GM19351 (cell line): Measurements from ENCODE around the gene NCAM2.

Experiments
- ATAC-seq: cut with Tn5 transposase; IDR thresholded peaks from one replicate; pipeline ENCODE4 v1.9.1; 2021; ENCODE audit warnings: mild to moderate bottlenecking, moderate library complexity; ENCODE audit not compliant: unreplicated experiment

NCAM2 gene

GRCh38 chr21:20997636-20998455, at the start of gene NCAM2:
Gene NCAM2, plus strand, starts transcription at chr21:20998409.
- no peak for ATAC-seq

- ATAC-seq: no peak
Measured at GRCh38 chr21:20949884-20950283, 48.3 kb upstream of the NCAM2 start.

DNA sequence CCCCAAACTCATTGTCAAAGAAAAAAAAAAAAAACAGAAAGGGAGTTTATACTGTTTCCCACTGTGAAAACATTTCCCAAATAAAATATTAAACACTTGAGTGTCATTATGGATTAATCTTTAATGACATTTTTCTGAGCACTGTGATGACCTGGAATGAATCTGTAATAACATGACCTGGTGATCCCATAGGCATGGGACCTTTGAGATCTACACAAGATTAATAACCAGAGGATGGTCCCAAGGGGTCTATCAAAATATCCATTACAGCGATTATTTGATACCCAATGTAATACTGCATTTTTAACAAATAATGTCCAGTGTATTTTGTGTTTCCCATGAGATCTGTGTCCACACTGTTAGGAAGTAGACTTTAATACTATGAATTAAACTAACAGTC, 32.4 kb upstream of the NCAM2 start:
- no peak for ATAC-seq

- ATAC-seq: no peak
Measured at GRCh38 chr21:20968391-20968790, 29.8 kb upstream of the NCAM2 start.

DNA sequence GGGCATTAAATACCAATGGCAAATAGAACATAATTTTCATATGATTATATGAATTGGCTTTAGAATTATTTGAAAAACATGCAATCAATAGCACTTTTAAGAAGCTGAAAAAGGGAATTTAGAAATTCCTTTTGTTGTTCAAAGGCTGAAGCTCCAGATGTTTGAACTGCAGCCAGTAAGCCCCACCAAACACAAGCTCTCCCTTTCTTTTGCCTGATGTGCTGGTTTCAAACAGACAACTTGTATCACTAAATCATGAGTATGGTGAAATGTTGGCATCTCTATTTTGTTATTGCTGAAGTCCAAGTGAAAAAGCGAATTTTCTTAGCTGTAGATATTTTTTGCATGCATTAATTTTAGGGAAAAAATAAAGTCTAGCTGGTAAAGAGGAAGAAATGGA, 27.5 kb upstream of the NCAM2 start:
- no peak for ATAC-seq

- no peak for ATAC-seq
Measured at GRCh38 chr21:20971296-20971921, 26.8 kb upstream of the NCAM2 start.

DNA sequence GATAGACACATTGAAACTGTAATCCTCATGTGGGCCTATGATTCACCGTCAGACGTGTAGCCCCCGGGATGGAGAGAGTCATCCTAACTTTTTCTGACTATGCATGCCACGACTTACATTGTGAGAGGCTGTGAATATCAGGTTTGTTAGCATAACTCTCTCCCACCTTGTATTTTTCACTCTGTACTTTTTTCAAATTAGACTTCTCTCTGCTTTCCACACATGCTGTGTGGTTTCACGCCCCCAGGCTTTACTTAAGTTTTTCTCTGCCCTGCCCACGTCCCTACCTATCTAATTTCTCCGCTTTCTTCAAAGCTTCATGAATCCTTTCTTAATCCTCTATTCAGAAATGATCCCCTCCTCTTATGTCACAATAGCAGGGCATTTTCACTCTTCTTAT, 3.4 kb upstream of the NCAM2 start:
- ATAC-seq: no peak

GRCh38 chr21:20996421-20997310, 1.5 kb upstream of the NCAM2 start:
- no peak for ATAC-seq

DNA sequence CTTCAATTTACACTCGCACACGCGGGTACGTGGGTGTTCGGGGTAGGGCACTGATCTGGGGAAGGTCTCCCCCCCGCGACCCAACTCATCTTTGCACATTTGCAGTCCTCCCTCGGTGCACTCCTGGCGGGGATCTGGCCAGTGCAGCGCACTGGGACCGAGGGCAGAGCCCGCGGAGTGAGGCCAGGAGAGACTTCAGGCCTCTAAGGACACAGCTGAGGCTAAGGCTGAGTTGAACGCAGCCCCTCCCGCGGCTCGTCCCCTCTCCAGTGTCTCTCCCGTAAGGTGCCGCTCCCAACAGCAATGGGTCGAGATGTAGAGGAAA, 936 bp upstream of the NCAM2 start:
- ATAC-seq: no peak

DNA sequence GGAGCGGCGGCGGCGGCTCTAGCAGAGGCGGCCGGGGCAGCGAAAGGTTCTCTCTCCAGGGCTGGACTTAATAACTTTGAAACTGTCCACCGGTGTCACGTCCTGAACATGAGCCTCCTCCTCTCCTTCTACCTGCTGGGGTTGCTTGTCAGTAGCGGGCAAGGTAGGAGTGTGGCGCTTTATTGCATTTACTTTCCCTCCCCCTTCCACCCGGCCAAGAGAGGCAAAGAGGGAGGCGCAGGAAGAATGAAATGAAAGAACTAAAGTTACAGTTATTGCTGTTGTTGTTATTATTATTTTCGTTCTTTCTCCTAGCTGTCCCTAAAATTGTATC, 214 bp downstream of the NCAM2 start:
- ATAC-seq: no peak

- no peak for ATAC-seq
Measured at GRCh38 chr21:20998886-20999285, 677 bp downstream of the NCAM2 start.

GRCh38 chr21:20999659-21000058, 1.4 kb downstream of the NCAM2 start:
- ATAC-seq: peak; percentile 66

DNA sequence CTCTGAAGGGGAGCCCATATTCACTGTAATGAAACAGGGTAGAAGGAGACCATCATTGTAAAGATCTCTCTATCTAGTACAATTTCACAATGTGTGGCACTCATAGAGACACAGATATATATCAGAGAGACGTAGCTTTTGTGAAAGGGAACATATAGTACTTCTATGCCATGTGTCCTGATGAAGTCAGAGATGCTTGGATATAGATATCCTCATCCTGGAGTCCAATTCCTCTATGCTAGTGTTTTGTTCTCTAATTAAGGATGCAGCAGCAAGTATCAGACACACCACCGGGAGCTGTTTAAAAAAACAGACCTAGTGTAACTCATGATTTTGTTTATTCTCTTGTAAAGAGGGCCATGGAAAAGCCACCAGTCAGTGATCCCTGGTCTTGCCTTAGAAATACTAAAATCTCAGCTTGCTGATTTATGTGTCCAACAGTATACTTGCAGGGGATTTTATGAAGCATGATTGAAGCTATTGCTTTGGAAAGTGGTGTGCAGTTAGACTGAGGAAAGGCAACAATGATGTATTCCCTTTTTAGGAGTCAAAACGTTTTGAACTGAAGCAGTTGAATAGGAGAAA, 2.5 kb downstream of the NCAM2 start:
- ATAC-seq: no peak

GRCh38 chr21:21001591-21002100, 3.4 kb downstream of the NCAM2 start:
- no peak for ATAC-seq

GRCh38 chr21:21002153-21002552, 3.9 kb downstream of the NCAM2 start:
- no peak for ATAC-seq

DNA sequence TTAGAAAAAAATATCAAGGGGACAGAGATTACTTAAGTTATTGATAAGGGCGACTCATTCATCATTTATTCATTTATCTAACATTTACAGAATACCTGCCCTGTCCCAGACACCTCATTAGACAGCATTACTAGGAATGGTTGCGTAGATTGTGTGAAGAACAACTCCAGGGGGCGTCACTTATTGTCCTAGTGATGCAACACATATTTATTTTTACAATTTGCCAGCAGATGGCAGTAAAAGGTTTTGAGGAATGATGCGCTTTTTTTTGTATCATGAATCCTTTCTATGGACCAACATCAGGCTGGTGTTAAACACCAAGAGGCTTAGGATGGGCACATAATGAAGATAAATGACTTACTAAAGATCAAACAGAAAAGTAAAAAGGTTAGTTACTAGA, 5.5 kb downstream of the NCAM2 start:
- no peak for ATAC-seq

DNA sequence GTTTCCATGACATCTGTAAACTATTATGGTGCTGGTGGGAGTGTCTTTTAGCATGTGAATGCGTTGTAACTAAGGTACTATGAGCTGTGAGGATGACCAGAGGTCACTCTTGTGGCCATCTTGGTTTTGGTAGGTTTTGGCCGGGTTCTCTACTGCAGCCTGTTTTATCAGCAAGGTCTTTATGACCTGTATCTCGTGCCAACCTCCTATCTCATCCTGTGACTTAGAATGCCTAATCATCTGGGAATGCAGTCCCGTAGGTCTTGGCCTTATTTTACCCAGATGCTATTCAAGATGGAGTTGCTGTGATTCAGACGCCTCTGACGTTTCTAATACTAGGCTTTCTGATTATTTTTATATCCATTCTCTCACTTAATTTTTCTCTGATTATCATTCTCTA, 9.4 kb downstream of the NCAM2 start:
- ATAC-seq: no peak

- no peak for ATAC-seq
Measured at GRCh38 chr21:21010228-21010627, 12.0 kb downstream of the NCAM2 start.

DNA sequence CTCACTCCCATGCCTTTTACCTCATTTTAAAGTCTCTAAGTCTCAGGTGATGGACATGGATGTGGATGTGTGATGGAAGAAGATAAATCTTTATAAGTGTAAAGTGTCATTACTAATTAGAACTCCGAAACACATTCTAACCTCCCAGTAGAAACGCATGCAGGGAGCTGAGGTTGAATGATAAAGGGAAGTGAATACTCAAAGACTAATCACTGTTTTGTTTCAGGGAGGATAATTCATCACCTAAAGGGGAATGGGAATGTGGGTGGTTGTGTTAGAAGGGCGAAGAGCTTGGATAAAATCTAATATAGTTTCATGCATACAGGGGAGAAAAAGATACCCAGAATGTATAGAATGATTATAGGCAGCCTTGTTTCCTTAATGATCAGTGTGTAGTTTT, 12.5 kb downstream of the NCAM2 start:
- no peak for ATAC-seq

DNA sequence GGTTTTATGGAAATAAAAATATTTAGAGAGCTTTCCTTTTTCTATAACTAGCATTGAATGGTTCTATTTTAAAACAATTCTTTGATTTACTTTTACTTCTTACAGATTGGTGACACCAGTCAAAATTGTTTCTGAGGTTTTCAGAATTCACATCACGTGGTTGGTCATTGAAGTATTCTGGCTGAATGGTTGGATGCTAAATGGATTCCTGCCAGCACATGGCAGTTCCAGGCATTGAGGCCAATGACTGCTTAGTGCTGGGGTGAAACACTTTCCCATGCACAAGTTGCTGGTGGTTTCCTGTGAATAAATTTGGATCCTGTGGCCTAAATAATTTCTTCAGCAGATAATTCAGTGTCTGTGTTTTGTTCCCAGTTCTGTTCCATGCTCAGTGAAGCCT, 20.6 kb downstream of the NCAM2 start:
- no peak for ATAC-seq

DNA sequence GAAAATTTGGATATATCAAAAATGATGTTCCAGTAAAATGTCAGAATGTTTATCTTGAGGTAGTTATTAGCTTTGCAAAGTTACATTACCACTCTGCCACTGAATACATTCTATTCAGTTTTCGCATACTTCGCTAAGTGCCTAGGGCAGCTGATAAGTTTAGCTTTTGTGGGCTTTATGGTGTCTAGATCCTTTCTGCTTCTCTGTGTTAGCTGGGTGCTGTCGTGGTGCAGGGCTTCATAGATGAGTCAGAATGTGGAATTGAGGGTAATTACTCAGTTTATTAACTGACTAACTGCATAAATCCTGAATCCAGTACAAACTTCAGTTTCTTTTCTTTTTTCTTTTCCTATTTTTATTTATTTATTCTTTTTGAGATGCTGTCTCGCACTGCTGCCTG, 21.5 kb downstream of the NCAM2 start:
- ATAC-seq: no peak
